NK-92 (cell line): ENCODE results near the gene SLC17A8.

Source experiments
- DNase-seq: peaks from one replicate; lab custom pipeline; 2025; ENCODE audit not compliant: unreplicated experiment; lab: John Stamatoyannopoulos, UW

SLC17A8 gene

DNA sequence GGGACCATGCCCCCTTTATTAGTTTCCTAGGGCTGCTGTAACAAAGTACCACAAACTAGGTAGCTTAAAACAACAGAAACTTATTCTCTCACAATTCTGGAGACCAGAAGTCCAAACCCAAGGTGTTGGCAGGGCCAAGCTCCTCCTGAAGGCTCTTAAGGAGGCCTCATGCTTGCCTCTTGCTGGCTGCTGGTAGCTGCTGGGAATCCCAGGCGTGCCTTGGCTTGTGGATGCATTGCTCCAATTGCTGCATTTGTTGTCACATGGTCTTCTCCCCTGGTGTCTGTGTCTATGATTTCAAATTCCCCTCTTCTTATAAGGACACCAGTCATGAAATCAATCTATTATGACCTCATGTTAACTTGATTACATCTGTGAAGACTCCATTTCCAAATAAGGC lies 11.2 kb downstream of the SLC17A8 start:
- no peak for DNase-seq

DNA sequence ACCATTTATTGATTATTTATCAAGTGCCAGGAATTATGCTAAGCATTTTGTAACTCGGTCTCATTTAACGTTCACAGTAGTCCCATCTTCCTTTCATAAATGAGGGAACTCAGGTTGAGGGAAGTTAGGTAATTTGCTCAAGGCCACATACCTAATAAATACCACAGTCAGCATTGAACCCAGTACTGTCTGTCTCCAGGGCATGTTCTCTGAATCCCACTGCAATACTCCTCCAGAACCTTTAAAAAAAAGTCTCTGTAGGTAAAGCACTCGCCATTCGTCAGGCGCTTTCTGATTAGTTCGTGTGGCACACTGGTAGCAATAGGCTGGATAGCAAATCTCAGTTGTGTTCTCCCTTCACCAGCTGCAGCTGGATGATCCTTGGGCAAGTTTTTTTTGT lies 14.3 kb downstream of the SLC17A8 start:
- DNase-seq, result no peak

DNA sequence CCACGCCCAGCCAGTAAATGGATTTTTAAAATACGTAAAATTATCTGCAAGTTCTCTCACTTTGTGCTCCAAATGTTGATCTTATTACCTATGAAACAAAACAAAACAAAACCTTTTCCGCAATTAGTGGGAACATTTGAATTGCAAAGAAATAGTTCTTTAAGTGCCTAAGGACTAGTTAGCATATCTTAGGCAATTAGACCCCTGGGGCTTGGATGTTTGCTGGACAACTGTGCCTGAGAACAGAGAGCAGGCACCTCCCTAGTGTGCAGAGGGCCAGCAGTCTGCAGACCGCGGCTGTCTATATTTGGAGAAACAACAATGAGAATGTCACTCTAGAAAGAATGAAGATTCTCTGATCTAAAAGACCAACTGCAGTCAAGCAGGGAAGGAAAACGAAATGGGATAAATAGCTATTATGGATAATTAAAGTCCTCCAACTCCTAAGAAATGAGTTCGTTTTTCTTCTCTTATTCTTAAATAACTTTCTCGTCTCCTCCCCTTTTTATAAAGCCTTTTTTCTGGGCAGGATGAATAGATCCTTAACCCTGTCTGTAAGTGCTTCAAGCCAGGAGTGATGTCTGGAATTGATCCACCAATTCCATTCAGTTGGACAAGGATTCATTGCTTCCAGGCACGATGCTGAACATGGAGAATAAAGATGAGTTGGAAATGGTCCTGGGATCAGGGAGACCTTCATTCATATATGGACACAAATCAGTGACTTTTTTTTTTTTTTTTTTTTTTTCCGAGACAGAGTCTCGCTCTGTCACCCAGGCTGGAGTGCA lies 16.2 kb downstream of the SLC17A8 start:
- no peak for DNase-seq

DNA sequence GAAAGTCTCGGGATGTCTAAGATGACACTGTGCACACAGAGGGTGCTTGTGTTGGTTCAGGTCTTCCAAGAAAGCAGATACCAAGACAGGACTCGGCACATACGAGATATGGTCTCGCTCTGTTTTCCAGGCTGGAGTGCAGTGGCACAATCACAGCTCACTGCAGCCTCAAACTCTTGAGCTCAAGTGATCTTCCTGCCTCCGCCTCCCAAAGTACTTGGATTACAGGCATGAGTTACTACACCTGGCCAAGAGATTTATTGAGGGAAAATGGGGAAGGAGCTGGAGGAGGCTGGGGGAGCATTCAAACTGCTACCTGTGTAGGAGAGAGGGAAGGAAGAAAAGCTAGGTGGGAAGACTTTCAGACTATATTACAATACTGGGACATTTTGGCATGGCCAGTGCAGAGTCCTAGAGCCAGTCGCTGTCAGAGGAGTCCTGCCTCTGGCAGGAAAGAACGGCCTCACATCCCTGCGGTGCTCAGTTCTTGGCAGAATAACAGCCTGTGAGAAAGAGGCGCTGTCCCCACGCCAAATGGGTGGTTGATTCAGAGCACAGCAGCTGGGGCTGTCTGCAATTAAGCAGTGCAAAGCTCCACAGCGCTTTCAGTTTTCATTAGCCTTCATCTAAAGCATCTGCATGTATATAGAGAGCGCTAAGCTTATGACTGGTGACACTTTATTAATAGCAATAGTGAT lies 18.3 kb downstream of the SLC17A8 start:
- no peak for DNase-seq

DNA sequence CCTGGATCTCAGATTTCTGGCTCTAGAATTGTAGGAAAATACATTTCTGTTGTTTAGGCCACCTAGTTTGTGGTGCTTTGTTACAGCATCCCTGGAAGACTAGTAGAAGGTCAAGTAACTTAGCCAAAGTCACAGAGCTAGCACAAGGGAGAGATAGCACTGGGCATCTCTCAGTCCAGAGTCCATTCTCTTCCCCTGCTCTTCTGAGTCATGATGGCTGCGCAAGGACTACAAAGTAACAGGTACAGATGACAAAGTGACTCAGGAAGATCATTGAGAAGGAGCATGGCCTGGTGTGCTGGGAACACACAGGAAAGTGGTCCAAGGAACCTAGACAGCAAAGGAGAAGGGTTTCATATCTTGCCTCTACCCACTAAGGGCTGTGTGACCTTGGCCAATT lies 19.3 kb downstream of the SLC17A8 start:
- no peak for DNase-seq

DNA sequence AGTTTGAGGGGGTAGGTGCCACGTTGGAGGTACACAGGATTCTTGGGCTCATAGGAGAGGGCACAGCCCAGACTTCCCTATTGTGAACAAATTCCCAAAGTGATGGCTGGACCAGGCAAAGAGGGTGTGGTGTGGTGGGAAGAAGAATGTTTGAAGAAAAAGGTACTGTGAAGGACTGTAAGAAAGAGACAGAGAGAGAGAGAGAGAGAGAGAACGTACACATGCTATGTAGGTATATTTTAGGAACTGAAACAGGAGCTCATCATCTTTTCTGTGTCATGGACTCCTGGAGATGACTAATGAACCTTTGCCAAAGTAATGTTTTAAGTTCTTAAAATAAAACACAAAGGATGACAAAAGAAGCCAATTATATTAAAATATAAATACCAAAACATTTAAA lies 24.5 kb downstream of the SLC17A8 start:
- no peak for DNase-seq

DNA sequence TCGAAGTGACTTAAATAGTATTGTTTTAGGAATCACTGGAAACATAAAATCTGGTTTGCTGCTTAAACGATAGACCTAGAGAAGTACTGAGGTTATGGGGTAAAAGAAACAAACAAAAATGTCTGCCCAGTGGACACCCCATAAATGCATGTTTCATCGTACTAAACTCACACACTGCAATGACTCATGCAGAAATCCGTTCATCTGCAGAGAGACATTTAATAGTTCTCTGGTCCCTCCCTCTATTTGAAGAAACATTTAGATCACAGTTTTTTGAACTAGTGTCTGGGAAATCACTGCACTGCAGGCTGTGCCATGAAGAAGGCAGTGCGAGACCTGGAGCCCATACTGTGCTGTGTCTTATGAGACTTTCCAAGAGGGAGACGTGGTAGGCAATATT lies 25.5 kb downstream of the SLC17A8 start:
- no peak for DNase-seq

DNA sequence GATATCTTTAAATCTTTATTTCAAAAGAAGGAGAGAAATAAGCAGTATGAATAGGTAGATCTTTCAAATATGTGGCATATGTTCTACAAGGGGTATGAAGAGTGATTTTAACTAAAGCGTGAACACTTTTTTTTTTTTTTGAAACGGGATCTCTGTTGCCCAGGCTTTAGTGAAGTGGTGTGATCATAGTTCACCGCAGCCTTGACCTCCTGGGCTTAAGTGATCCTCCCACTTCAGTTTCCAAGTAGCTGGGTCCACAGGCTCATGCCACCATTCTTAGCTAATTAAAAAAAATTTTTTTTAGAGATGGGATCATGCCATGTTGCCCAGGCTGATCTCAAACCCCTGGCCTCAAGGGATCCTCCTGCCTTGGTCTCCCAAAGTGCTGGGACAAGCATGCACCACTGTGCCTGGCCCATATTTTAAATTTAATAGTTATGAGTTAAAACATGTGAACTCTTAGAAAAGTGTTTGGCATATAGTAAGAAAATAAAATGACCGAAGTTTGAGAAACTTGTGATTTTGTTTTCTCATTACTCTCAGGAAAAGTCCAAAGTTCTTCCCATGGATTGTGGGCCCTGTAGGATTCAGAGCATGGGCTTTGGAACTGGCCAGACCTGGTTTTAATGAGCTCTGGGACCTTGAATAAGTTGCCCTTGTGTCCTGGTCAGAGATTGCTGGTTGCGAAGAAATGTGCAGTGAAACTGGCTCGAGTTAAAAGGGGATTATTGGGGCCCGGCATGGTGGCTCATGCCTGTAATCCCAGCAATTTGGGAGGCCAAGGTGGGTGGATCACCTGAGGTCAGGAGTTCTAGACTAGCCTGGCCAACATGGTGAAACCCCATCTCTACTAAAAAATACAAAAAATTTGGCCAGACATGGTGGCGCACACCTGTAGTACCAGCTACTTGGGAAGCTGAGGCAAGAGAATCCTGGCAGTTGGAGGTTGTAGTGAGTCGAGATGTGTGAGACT lies 27.0 kb downstream of the SLC17A8 start:
- no peak for DNase-seq

DNA sequence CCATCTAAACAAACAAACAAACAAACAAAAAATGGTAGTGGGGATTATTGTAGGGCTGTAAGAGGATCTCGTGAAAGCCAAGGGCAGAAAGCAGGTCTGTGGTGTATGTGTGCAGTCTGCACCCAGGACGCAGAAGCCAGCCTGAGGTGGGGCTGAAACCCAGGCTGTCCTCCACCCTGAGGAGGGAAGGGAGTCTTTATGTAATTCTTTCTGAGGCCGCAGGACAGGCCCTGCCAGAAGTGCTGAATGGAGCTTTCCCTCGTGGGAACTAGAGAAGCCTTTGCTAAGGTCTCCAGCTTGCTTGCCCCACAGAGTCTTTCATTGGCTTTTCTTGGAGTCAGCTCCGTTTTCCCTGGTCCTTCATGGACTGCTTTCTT lies 27.7 kb downstream of the SLC17A8 start:
- no peak for DNase-seq

DNA sequence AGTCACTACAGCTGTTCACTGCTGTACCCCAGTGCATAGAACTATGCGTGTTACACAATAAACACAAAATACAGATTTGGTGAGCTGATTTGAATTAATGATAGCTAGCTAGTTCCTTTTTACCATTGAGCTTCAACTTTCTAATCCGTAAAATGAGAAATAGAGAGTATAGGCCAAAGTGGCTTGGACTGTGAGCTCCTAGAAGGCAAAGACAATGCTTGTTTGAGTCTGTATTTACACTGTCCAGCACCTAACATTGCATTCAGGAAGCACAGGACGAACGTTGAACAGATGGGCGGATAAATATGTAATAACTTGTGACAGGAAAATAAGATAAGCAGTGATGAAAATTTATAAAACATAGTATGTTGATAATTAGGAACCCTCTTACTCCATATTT lies 31.5 kb downstream of the SLC17A8 start:
- DNase-seq, result no peak

DNA sequence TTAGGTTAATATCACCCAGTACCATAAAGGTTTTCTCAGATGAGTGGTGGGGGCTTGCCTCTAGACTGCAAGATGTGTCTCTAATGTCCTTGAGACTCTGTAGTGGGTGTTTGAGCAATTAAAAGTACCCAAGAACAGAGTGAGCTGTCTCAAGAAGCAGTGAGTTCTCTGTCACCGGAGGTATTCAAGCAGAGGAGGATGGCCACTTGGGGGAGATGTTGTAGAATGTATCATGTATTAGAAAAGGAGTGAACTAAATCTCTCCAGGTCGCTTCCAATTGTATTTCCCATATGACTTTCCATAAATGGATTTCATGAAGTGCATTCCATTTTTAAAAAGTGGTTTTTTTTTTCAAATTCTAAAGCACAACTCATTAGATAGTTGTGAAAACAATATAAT lies 35.0 kb downstream of the SLC17A8 start:
- no peak for DNase-seq

DNA sequence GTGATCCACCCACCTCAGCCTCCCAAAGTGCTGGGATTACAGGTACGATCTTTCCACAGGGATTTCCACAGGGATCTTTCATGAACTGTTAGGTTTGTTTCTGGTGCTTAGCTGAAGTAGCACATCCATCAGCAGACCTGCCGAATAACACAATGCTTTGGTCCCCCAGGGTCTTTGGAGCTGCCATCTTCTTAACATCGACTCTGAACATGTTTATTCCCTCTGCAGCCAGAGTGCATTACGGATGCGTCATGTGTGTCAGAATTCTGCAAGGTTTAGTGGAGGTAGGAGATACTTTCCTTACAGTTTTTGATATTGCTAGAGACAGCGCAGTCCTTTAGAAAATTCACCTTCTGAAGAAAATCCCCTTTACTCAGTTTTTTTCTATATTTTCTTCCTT lies 36.3 kb downstream of the SLC17A8 start:
- DNase-seq, result no peak

DNA sequence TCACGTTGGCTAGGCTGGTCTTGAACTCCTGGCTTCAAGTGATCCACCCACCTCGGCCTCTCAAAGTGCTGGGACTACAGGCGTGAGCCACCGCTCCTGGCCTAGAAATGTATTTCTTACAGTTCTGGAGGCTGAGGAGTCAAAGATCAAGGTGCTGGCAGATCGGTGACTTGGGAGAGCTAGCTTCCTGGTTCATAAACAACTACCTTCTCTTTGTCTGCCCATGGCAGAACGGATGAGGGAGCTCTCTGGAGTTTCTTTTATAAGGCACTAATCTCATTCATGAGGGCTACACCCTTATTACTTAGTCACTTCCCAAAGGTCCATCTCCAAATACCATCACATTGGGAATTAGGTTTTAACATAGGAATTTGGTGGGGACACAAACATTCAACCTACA lies 38.9 kb downstream of the SLC17A8 start:
- DNase-seq, result no peak

DNA sequence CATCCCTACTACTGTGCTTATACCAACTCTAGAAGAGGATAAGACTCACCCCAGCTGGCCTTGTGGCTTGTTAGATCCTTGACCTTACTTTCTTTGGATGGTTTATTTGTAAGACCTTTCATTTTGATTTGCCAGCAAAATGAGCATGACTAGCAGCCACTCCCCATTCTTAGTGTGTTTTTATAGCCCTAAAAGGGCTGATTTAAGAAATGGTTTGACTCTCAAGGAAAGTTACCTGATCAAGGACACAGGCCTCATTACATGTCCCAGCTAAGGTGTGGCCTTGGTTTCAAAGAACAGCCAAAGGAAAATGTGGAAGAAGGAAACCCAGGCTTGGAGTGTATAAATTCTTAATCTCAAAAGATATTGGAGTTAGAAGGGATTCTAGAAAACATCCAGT lies 41.4 kb downstream of the SLC17A8 start:
- DNase-seq, result no peak

DNA sequence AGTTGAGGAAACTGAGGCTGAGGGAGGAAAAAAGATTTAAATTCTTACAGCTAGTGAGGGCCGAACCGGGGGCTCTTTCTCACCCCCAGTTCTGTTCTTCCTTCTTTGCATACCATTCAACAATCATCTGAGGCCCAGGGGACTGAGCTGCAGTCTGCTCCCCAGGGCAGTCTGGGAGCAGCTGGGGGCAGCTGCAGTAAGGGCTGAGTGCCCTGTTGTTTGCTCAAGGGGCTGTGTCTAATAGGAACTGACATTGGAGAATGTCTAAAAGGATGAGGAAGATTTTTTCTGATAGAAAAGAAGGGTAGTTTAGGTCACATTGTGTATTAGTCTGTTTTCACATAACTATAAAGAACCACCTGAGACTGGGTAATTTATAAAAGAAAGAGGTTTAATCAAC lies 42.2 kb downstream of the SLC17A8 start:
- no peak for DNase-seq

DNA sequence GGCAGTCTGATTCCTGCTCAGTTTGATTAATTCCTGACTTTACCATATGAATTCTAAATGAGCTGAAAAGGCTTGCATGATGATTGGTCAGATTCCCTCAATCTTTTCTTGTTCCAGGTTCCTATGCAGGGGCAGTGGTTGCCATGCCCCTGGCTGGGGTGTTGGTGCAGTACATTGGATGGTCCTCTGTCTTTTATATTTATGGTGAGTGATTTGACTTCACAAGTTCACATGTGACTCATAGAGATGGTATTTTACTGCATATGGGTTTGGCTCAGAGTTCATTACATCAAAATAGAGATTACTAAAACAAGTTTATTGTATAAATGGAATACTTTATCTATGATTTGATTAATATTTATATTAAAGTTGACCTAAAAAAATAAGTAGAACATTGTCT lies 44.8 kb downstream of the SLC17A8 start:
- no peak for DNase-seq

DNA sequence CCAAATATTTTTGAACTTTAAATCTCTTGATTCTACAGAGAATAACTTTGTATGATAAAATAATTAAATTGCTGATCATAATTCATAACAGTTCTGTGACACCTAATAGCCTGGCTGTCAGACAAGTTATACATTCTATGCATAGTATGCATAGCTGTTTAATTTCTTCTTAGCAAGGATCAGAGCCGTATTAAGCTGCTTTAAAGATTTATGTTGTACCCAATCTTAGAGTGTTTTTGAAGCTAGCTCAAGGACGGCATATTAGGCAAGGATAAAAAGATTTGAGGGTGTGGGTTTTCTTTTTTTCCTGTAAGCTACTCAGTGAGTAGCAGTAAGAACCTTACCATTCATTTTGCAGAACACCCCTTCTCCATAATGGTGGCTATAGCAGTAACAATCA lies 45.9 kb downstream of the SLC17A8 start:
- DNase-seq, result no peak

DNA sequence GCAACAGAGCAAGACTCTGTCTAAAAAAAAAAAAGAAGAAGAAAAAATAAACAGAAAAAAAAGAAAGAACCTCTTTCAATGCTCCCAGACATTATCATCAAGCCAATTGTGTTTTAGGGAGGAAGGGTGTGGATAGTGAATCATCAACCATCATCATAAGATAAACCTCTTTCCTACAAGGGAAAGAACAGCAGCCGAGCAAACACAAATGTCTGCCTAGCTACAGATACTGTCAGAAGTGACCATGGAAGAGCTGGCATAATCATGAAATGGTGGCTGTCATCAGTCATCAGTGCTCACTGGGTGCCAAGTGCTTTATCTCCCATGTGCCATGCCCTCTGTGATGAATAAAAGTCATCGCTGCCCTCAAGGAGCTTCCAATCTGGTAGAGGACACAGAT lies 46.6 kb downstream of the SLC17A8 start:
- DNase-seq, result no peak

DNA sequence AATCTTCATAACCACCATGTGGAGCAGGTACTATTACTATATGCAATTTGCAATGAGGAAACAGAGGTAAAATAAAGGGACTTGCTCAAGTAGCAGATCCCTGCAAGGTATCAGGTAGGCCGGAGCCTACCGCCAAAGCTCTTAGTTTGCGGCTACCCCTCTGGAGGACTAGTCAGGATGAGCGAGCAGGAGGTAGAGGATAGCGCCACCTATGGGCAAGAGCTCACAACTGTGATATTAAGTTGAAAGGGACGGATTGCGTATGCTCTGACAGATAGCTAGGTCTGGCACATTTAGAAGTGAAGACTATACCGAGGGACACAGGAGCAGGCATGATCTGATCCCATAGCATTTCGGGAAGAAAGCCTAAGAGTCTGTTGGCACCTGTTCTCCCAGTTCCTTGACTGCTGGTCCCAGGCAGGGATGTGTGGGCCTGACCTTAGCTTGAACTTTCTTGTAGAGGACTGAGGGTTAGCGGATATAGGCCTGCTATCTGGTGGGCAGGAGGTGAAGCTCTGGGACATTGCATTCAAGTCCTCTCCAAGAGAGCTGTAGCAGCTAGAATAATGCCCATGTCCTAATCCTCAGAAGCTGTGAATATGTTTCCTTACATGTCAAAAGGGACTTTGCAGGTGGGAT lies 48.0 kb downstream of the SLC17A8 start:
- DNase-seq, result no peak

DNA sequence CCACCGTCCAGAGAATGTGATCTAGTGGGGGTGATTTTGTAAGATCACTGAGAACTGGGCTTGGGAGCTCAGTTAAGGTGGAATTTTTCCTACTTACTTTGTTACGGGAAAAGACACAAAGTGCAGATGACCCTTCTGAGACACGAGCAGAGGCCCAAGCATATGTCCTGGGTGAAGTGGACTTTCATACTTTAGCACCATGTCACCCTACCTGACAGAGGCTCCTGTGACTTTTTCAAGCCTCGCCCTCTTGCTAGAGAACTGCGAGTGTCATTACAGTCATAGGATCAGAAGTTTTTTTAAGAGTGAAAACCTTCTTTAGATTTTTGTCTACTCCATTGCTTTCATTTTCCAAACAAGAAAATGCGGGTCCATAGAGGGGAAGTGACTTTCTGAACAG lies 56.1 kb downstream of the SLC17A8 start:
- no peak for DNase-seq

DNA sequence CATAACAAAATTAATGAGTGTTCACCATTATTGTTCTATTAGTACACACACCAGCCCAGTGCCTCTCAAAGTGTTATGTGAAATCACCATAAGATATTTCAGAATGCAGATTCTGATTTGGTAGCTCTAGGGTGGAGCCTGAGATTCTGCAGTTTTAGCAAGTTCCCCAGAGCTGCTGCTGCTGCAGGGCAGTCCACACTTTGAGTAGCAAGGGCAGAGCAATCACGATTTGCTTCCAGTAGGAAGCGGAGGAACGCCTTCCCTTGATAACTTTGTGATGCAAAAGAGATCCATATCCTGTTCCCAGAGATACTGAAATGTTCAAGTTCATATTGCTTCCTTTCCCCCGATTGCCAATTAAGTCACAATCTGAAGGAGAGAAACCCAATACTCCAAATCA lies 57.9 kb downstream of the SLC17A8 start:
- DNase-seq, result no peak
